ENCODE measurements around the gene DOK3. TPM values are rescaled to one million over a fixed set of nuclear protein-coding genes. Genes with fewer than 3 reads are reported as not detected.
A peak's percentile ranks its signal among the peaks of the same experiment; 100 is the strongest.

Gene DOK3
- total RNA-seq, 3 donors from 2014 or later = 3.7 to 10.3 (median 8.4) TPM

GRCh38 chr5:177501874-177502678 lies 7.5 kb downstream of the DOK3 start:
- Histone ChIP-seq H3K4me1 (ENCODE audit: low read depth) (peaks cover 6% of the 10 kb centered on the region), H3K9me3 (no peaks in the 10 kb centered on the region), H3K4me3 (no peak overlapping the region), H3K36me3 (ENCODE audit: low read depth) (no peaks in the 10 kb centered on the region)
- DNase-seq (no peak), ATAC-seq (no peak)
- TF ChIP-seq CTCF (IDR thresholded peaks at IDR 0.05) = no peak
- intact Hi-C loops (cut with DNase I, micrococcal nuclease) = loop anchor here in 1 of 2 donors (5.0 kb wide), 1 partner anchor 110 kb away; no protein-coding TSS in a partner anchor

- no peak overlapping the region for H3K4me3 ChIP-seq
- H3K4me1 ChIP-seq (ENCODE audit: low read depth) = peaks cover 12% of the 10 kb centered on the region
- intact Hi-C loops (cut with DNase I, micrococcal nuclease) = loop anchor here in 1 of 2 donors (5.0 kb wide), 1 partner anchor 109 kb away; no protein-coding TSS in a partner anchor
- ATAC-seq (peak; percentile 43), DNase-seq (peak; percentile 89 to 97 (median 92))
- no peaks in the 10 kb centered on the region for H3K36me3 ChIP-seq (ENCODE audit: low read depth)
- TF ChIP-seq CTCF (IDR thresholded peaks at IDR 0.05) = peak; percentile 83
- H3K9me3 ChIP-seq = no peaks in the 10 kb centered on the region
Observed at GRCh38 chr5:177500685-177501522, 8.7 kb downstream of the DOK3 start.

GRCh38 chr5:177499842-177500241 lies 9.8 kb downstream of the DOK3 start:
- Histone ChIP-seq H3K4me3 (no peak overlapping the region), H3K36me3 (ENCODE audit: low read depth) (no peaks in the 10 kb centered on the region), H3K4me1 (ENCODE audit: low read depth) (peaks cover 19% of the 10 kb centered on the region), H3K9me3 (no peaks in the 10 kb centered on the region)
- intact Hi-C loops (cut with DNase I, micrococcal nuclease) = loop anchor here in 1 of 2 donors (5.0 kb wide), 1 partner anchor 108 kb away; no protein-coding TSS in a partner anchor
- ATAC-seq (no peak), DNase-seq (no peak)
- no peak for TF ChIP-seq CTCF (IDR thresholded peaks at IDR 0.05)

- Histone ChIP-seq H3K9me3 (no peaks in the 10 kb centered on the region), H3K4me3 (peak overlapping the region; percentile 26), H3K36me3 (ENCODE audit: low read depth) (no peaks in the 10 kb centered on the region), H3K4me1 (ENCODE audit: low read depth) (peaks cover 29% of the 10 kb centered on the region)
- no peak for TF ChIP-seq CTCF (IDR thresholded peaks at IDR 0.05)
- peak in 2 of 3 donors; percentile 69 to 75 for DNase-seq
- ATAC-seq = peak; percentile 18
- intact Hi-C loops (cut with DNase I, micrococcal nuclease) = no loop called here
Observed at GRCh38 chr5:177498013-177498787, 11.4 kb downstream of the DOK3 start.
